ENCODE measurements around the gene RELCH.

DNA sequence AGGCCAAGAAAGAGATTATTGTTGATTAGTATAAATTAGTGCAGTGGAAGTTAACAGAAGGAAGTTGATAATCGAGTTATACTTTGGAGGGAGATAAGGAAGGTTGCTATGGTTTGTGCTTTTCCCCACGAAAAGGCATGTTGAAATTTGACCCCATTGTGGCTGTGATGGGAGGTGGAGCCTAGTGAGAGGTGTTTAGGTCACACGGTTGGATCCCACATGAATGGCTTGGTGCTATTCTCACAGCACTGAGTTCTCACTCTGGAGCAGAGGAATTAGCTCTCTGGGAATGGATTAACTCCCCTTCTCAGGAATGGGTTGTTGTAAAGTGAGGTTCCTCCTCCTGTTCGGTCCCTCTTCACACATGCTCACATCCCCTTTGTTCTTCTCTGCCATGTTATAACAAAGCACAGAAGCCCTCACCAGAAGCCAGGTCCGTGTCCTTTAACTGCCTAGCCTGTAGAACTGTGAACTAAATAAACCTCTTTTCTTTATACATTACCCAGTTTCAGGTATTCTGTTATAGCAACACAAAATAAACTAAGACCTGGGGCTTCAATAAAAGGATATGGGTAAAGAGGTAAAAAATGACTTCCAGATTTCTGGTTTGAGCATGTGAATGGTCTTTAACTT is 22.1 kb upstream of the RELCH start:
- TF ChIP-seq POLR2A (IDR thresholded peaks at IDR 0.05; ENCODE audit: insufficient read depth in 1 of 2, low read depth in 2 of 2, low read length in 2 of 2) (no peak), GABPA (IDR thresholded peaks at IDR 0.05; ENCODE audit: low read depth, low read length) (no peak), GABPA (CRISPR knock-in tag; IDR thresholded peaks at IDR 0.05; ENCODE audit: low read depth) (no peak), SRF (IDR thresholded peaks at IDR 0.05; ENCODE audit: low read depth, low read length) (no peak), ZFP36 (IDR thresholded peaks at IDR 0.05; ENCODE audit: borderline replicate concordance, low read depth, low read length, partially characterized antibody) (no peak), KLF9 (CRISPR knock-in tag; IDR thresholded peaks at IDR 0.05; ENCODE audit: low read depth) (no peak), STAG1 (CRISPR knock-in tag; IDR thresholded peaks at IDR 0.05) (no peak), HOXA7 (CRISPR knock-in tag; IDR thresholded peaks at IDR 0.05) (no peak), SP1 (IDR thresholded peaks at IDR 0.05) (no peak), SP1 (CRISPR knock-in tag; IDR thresholded peaks at IDR 0.05) (no peak)
- TF ChIP-seq, protein P1, sequence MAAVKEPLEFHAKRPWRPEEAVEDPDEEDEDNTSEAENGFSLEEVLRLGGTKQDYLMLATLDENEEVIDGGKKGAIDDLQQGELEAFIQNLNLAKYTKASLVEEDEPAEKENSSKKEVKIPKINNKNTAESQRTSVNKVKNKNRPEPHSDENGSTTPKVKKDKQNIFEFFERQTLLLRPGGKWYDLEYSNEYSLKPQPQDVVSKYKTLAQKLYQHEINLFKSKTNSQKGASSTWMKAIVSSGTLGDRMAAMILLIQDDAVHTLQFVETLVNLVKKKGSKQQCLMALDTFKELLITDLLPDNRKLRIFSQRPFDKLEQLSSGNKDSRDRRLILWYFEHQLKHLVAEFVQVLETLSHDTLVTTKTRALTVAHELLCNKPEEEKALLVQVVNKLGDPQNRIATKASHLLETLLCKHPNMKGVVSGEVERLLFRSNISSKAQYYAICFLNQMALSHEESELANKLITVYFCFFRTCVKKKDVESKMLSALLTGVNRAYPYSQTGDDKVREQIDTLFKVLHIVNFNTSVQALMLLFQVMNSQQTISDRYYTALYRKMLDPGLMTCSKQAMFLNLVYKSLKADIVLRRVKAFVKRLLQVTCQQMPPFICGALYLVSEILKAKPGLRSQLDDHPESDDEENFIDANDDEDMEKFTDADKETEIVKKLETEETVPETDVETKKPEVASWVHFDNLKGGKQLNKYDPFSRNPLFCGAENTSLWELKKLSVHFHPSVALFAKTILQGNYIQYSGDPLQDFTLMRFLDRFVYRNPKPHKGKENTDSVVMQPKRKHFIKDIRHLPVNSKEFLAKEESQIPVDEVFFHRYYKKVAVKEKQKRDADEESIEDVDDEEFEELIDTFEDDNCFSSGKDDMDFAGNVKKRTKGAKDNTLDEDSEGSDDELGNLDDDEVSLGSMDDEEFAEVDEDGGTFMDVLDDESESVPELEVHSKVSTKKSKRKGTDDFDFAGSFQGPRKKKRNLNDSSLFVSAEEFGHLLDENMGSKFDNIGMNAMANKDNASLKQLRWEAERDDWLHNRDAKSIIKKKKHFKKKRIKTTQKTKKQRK (IDR thresholded peaks at IDR 0.05; ENCODE audit: low read length) = no peak
- TF ChIP-seq, protein P2, sequence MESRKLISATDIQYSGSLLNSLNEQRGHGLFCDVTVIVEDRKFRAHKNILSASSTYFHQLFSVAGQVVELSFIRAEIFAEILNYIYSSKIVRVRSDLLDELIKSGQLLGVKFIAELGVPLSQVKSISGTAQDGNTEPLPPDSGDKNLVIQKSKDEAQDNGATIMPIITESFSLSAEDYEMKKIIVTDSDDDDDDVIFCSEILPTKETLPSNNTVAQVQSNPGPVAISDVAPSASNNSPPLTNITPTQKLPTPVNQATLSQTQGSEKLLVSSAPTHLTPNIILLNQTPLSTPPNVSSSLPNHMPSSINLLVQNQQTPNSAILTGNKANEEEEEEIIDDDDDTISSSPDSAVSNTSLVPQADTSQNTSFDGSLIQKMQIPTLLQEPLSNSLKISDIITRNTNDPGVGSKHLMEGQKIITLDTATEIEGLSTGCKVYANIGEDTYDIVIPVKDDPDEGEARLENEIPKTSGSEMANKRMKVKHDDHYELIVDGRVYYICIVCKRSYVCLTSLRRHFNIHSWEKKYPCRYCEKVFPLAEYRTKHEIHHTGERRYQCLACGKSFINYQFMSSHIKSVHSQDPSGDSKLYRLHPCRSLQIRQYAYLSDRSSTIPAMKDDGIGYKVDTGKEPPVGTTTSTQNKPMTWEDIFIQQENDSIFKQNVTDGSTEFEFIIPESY (CRISPR knock-in tag; IDR thresholded peaks at IDR 0.05) = no peak
- TF ChIP-seq, protein P3, sequence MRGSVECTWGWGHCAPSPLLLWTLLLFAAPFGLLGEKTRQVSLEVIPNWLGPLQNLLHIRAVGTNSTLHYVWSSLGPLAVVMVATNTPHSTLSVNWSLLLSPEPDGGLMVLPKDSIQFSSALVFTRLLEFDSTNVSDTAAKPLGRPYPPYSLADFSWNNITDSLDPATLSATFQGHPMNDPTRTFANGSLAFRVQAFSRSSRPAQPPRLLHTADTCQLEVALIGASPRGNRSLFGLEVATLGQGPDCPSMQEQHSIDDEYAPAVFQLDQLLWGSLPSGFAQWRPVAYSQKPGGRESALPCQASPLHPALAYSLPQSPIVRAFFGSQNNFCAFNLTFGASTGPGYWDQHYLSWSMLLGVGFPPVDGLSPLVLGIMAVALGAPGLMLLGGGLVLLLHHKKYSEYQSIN (CRISPR knock-in tag; IDR thresholded peaks at IDR 0.05; ENCODE audit: borderline replicate concordance) = no peak
- TF ChIP-seq, protein P4, sequence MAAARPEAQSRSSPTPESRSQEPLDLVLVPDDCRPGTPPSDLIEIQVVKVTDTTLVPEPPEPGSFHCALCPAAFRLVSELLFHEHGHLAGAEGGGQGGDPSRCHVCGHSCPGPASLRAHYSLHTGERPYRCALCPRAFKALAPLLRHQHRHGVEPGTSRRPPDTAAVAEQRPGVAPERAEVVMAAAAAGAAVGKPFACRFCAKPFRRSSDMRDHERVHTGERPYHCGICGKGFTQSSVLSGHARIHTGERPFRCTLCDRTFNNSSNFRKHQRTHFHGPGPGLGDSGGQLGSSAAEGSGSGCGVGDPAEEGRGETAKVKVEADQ (CRISPR knock-in tag; IDR thresholded peaks at IDR 0.05; ENCODE audit: borderline replicate concordance) = no peak
